HEK293 (cell line): Measurements from ENCODE around the gene BLZF1.
"Not testable (repeated sequence)": the region's sequence is repeated elsewhere in the genome, so short reads cannot be mapped to it uniquely, and the experiment has no call there.

Experiments
- CTCF ChIA-PET: fragments of 350-600 bp; formaldehyde crosslinking; extraction: SDS; loops from one replicate; lab custom pipeline; 2021; ENCODE audit warnings: antibody characterized with exemption; lab: Yijun Ruan, JAX
- POLR2A ChIA-PET: fragments of 300-600 bp; formaldehyde crosslinking; extraction: SDS; loops from one replicate; lab custom pipeline; 2020; ENCODE audit warnings: antibody characterized with exemption, inconsistent platforms; lab: Yijun Ruan, JAX
- H3K27ac ChIP-seq: fragments of 200-500 bp; sonication (Bioruptor generic); 2 replicates; pipeline ENCODE4 v1.5.1; 2014; ENCODE audit warnings: low read depth, low read length, control low read depth, inconsistent platforms; ENCODE audit errors: extremely low read depth
- H3K36me3 ChIP-seq, 2 experiments: fragments of 200-500 bp in 1 of 2; sonication (Bioruptor generic) in 1 of 2; 1 replicate in 1 of 2; 2 replicates in 1 of 2; pipeline ENCODE4 v1.5.1; 2014 to 2017; ENCODE audit warnings: inconsistent platforms in 2 of 2, low read length in 2 of 2; ENCODE audit not compliant: control insufficient read depth in 2 of 2, insufficient read depth in 1 of 2
- H3K4me1 ChIP-seq: fragments of 200-500 bp; sonication (Bioruptor generic); 2 replicates; pipeline ENCODE4 v1.5.1; 2014; ENCODE audit warnings: mild to moderate bottlenecking, low read length, inconsistent platforms; ENCODE audit not compliant: control insufficient read depth, insufficient read depth
- H3K4me3 ChIP-seq: 2 replicates; pipeline ENCODE4 v1.5.1; 2011; ENCODE audit warnings: low read depth, mild to moderate bottlenecking, control low read depth, low read length, moderate library complexity
- H3K9me3 ChIP-seq: fragments of 200-500 bp; sonication (Bioruptor generic); 2 replicates; pipeline ENCODE4 v1.5.1; 2014; ENCODE audit warnings: low read depth, low read length, inconsistent platforms; ENCODE audit not compliant: control insufficient read depth, insufficient read depth
- EGR2 ChIP-seq: fragments of 450-650 bp; formaldehyde crosslinking; IDR thresholded peaks from 2 replicates; pipeline ENCODE4 v1.5.1; 2016; ENCODE audit warnings: low read depth, missing biosample characterization, missing genetic modification characterization
- FEZF1 ChIP-seq: fragments of 450-650 bp; formaldehyde crosslinking; IDR thresholded peaks from 2 replicates; pipeline ENCODE4 v1.5.1; 2016; ENCODE audit warnings: missing biosample characterization, missing genetic modification characterization
- HOXA7 ChIP-seq: sonication (generic); formaldehyde crosslinking; IDR thresholded peaks from 2 replicates; pipeline ENCODE4 v1.8.1; 2022; ENCODE audit warnings: missing genetic modification reagents, borderline replicate concordance
- PRDM4 ChIP-seq: fragments of 450-650 bp; formaldehyde crosslinking; IDR thresholded peaks from 2 replicates; pipeline ENCODE4 v1.5.1; 2017; ENCODE audit warnings: missing biosample characterization, missing genetic modification characterization
- RBAK ChIP-seq: fragments of 450-650 bp; formaldehyde crosslinking; IDR thresholded peaks from 2 replicates; pipeline ENCODE4 v1.5.1; 2016; ENCODE audit warnings: missing biosample characterization, missing genetic modification characterization
- SCRT2 ChIP-seq: fragments of 450-650 bp; formaldehyde crosslinking; IDR thresholded peaks from 2 replicates; pipeline ENCODE4 v1.5.1; 2016; ENCODE audit warnings: missing biosample characterization, missing genetic modification characterization
- ZNF10 ChIP-seq: fragments of 450-650 bp; formaldehyde crosslinking; IDR thresholded peaks from 2 replicates; pipeline ENCODE4 v1.5.1; 2017; ENCODE audit warnings: missing biosample characterization, missing genetic modification characterization
- ZNF112 ChIP-seq: fragments of 450-650 bp; formaldehyde crosslinking; IDR thresholded peaks from 2 replicates; pipeline ENCODE4 v1.5.0; 2017; ENCODE audit warnings: missing biosample characterization, missing genetic modification characterization
- ZNF114 ChIP-seq: fragments of 450-650 bp; formaldehyde crosslinking; IDR thresholded peaks from 2 replicates; pipeline ENCODE4 v1.5.0; 2017; ENCODE audit warnings: missing biosample characterization, missing genetic modification characterization
- ZNF324 ChIP-seq: fragments of 450-650 bp; formaldehyde crosslinking; IDR thresholded peaks from 2 replicates; pipeline ENCODE4 v1.5.1; 2016; ENCODE audit warnings: missing biosample characterization, missing genetic modification characterization
- ZNF350 ChIP-seq: fragments of 450-650 bp; formaldehyde crosslinking; IDR thresholded peaks from 2 replicates; pipeline ENCODE4 v1.5.0; 2017; ENCODE audit warnings: missing biosample characterization, mild to moderate bottlenecking, missing genetic modification characterization
- ZNF488 ChIP-seq: fragments of 450-650 bp; formaldehyde crosslinking; IDR thresholded peaks from 2 replicates; pipeline ENCODE4 v1.5.1; 2016; ENCODE audit warnings: missing biosample characterization, missing genetic modification characterization
- ZNF555 ChIP-seq: fragments of 450-650 bp; formaldehyde crosslinking; conservative IDR thresholded peaks from 2 replicates; pipeline ENCODE4 v1.5.1; 2017; ENCODE audit warnings: missing biosample characterization, mild to moderate bottlenecking, missing genetic modification characterization, inconsistent platforms
- ZNF596 ChIP-seq: fragments of 450-650 bp; IDR thresholded peaks from 2 replicates; pipeline ENCODE4 v1.5.0; 2018; ENCODE audit warnings: missing biosample characterization, mild to moderate bottlenecking, missing genetic modification characterization, moderate library complexity
- ZNF704 ChIP-seq: fragments of 450-650 bp; formaldehyde crosslinking; IDR thresholded peaks from 2 replicates; pipeline ENCODE4 v1.5.1; 2016; ENCODE audit warnings: missing biosample characterization, missing genetic modification characterization
- ZNF707 ChIP-seq: fragments of 450-650 bp; formaldehyde crosslinking; IDR thresholded peaks from 2 replicates; pipeline ENCODE4 v1.5.1; 2016; ENCODE audit warnings: missing biosample characterization, missing genetic modification characterization
- ZNF768 ChIP-seq: fragments of 450-650 bp; formaldehyde crosslinking; IDR thresholded peaks from 2 replicates; pipeline ENCODE4 v1.5.1; 2018; ENCODE audit warnings: missing biosample characterization, mild to moderate bottlenecking, missing genetic modification characterization
- ZNF843 ChIP-seq: fragments of 450-650 bp; formaldehyde crosslinking; IDR thresholded peaks from 2 replicates; pipeline ENCODE4 v1.5.1; 2016; ENCODE audit warnings: missing biosample characterization, missing genetic modification characterization

The BLZF1 gene

GRCh38 chr1:169339773-169340172, 28.2 kb upstream of the BLZF1 start:
- CTCF ChIA-PET = interaction anchor here (0.9 to 2.7 kb wide), 2 partner anchors 8 to 11 kb away, joined by 3 to 12 read pairs; no protein-coding TSS in a partner anchor
- Histone ChIP-seq H3K27ac (no peak overlapping the region), H3K9me3 (no peaks in the 10 kb centered on the region), H3K4me3 (no peak overlapping the region), H3K4me1 (no peaks in the 10 kb centered on the region), H3K36me3 (no peaks in the 10 kb centered on the region)
- no peak for TF ChIP-seq ZNF10
- POLR2A ChIA-PET = no interaction called here

DNA sequence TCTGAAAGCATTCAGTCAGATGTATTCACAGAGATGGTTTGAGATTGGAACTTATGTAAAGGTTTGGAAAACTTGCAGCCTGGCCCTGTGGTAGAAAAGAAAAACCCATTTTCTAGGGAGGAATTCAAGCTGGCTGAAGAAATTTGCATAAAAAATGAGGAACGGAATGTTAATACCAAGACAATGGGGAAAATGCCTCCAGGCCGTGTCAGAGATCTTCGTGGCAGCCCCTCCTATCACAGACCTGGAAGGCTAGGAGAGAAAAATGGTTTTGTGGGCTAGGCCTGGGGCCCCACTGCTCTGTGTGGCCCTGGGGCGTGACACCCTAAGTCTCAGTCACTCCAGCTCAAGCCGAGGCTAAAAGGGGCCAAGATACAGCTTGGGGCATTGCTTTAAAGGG, 27.1 kb upstream of the BLZF1 start:
- Histone ChIP-seq H3K36me3 (no peaks in the 10 kb centered on the region), H3K4me1 (no peaks in the 10 kb centered on the region), H3K27ac (no peak overlapping the region), H3K4me3 (no peak overlapping the region), H3K9me3 (no peaks in the 10 kb centered on the region)
- TF ChIP-seq ZNF768 (tag by site-specific recombination) (no peak), ZNF704 (tag by site-specific recombination) (no peak), FEZF1 (tag by site-specific recombination) (no peak), ZNF596 (tag by site-specific recombination) (no peak), ZNF555 (tag by site-specific recombination) (no peak)
- CTCF ChIA-PET = no interaction called here
- POLR2A ChIA-PET = no interaction called here

DNA sequence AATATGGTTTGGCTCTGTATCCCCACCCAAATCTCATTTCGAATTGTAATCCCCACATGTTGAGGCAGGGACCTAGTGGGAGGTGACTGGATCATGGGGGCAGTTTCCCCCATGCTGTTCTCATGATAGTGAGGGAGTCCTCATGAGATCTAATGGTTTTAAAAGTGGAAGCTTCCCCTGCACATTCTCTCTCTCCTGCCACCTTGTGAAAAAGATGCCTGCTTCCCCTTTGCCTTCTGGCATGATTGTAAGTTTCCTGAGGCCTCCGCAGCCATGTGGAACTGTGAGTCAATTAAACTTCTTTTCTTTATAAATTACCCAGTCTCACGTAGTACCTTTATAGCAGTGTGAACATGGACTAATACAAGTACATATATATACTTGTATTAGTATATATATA, 25.9 kb upstream of the BLZF1 start:
- CTCF ChIA-PET, H3K4me3 ChIP-seq, H3K27ac ChIP-seq, POLR2A ChIA-PET, H3K9me3 ChIP-seq, H3K36me3 ChIP-seq, H3K4me1 ChIP-seq: not testable (repeated sequence)

DNA sequence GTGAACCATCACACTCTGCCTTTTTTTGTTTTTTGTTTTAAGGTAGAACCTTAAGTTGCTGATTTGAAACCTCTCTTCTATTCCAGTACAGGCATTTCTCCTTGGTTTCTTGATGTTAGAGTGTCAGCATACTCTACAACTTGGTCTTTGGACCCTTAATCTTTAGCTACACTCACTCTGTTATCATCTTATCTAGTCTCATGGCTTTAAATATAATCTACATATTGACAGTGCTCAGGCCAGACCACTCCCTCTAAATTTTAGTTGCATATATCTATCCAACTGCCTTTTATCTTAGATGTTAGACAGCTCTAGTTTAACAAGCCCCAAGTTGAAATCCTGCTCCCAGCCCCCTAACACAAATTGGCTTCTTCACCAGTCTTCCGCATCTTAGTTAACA, 22.5 kb upstream of the BLZF1 start:
- H3K36me3 ChIP-seq = no peaks in the 10 kb centered on the region
- no peaks in the 10 kb centered on the region for H3K9me3 ChIP-seq
- ChIA-PET POLR2A (no interaction called here), CTCF (interaction anchor here (1.7 to 6.6 kb wide), 2 partner anchors 741 to 1003 kb away, joined by 8 to 72 read pairs; no protein-coding TSS in a partner anchor)
- TF ChIP-seq PRDM4 (tag by site-specific recombination) (no peak), HOXA7 (no peak), ZNF843 (no peak), ZNF112 (tag by site-specific recombination) (no peak), RBAK (tag by site-specific recombination) (no peak), ZNF350 (tag by site-specific recombination) (no peak), ZNF488 (tag by site-specific recombination) (no peak), EGR2 (no peak), ZNF707 (tag by site-specific recombination) (no peak), ZNF114 (tag by site-specific recombination) (no peak), SCRT2 (no peak), ZNF324 (tag by site-specific recombination) (no peak)
- H3K4me1 ChIP-seq = no peaks in the 10 kb centered on the region
- no peak overlapping the region for H3K4me3 ChIP-seq
- no peak overlapping the region for H3K27ac ChIP-seq
